Activated CD4-positive, alpha-beta memory T cell treated with anti-CD3 and anti-CD28 coated beads for 36 hours (primary cell): ENCODE data around the gene MDFIC. TPM values are rescaled to one million over a fixed set of nuclear protein-coding genes. Genes with fewer than 3 reads are reported as not detected.
A peak's percentile ranks its signal among the peaks of the same experiment; 100 is the strongest.
"Not testable (repeated sequence)": the region's sequence is repeated elsewhere in the genome, so short reads cannot be mapped to it uniquely, and the experiment has no call there.

Experiments used
- CTCF ChIA-PET: fragments of 350-600 bp; sonication (Branson Sonifier 250); formaldehyde crosslinking; loops from one replicate; lab custom pipeline; 2021; ENCODE audit warnings: antibody characterized with exemption, inconsistent platforms; lab: Charles Lee
- POLR2A ChIA-PET: fragments of 350-600 bp; sonication (Branson Sonifier 250); formaldehyde crosslinking; loops from one replicate; lab custom pipeline; 2021; ENCODE audit warnings: antibody characterized with exemption; lab: Charles Lee
- DNase-seq: peaks from one replicate; pipeline ENCODE4 v3.0.0-alpha.2; 2020
- H3K27ac Mint-ChIP-seq: one replicate; pipeline ENCODE4 v1.8.0; 2021; ENCODE audit warnings: mixed read lengths
- H3K27me3 Mint-ChIP-seq: one replicate; pipeline ENCODE4 v1.8.0; 2021; ENCODE audit warnings: mixed read lengths
- H3K36me3 Mint-ChIP-seq: one replicate; pipeline ENCODE4 v1.8.0; 2021; ENCODE audit warnings: mixed read lengths
- H3K4me1 Mint-ChIP-seq: one replicate; pipeline ENCODE4 v1.8.0; 2021; ENCODE audit warnings: low read depth, mixed read lengths
- H3K4me3 Mint-ChIP-seq: one replicate; pipeline ENCODE4 v1.8.0; 2021; ENCODE audit warnings: mild to moderate bottlenecking, mixed read lengths
- H3K9me3 Mint-ChIP-seq: one replicate; pipeline ENCODE4 v1.8.0; 2021; ENCODE audit warnings: mixed read lengths
- intact Hi-C: fragments of 100-400 bp; cut with micrococcal nuclease; formaldehyde crosslinking; loops from one replicate; pipeline ENCODE4 v1.15.1; 2023
- total RNA-seq, 2 experiments: library from RNA; stranded (reverse); gene quantifications; one replicate each; pipeline ENCODE4 v1.2.3, GENCODE V29; 2021

Gene MDFIC, protein sequence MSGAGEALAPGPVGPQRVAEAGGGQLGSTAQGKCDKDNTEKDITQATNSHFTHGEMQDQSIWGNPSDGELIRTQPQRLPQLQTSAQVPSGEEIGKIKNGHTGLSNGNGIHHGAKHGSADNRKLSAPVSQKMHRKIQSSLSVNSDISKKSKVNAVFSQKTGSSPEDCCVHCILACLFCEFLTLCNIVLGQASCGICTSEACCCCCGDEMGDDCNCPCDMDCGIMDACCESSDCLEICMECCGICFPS
- 10 to 100 TPM; 78.0 to 82.3 TPM for total RNA-seq

DNA sequence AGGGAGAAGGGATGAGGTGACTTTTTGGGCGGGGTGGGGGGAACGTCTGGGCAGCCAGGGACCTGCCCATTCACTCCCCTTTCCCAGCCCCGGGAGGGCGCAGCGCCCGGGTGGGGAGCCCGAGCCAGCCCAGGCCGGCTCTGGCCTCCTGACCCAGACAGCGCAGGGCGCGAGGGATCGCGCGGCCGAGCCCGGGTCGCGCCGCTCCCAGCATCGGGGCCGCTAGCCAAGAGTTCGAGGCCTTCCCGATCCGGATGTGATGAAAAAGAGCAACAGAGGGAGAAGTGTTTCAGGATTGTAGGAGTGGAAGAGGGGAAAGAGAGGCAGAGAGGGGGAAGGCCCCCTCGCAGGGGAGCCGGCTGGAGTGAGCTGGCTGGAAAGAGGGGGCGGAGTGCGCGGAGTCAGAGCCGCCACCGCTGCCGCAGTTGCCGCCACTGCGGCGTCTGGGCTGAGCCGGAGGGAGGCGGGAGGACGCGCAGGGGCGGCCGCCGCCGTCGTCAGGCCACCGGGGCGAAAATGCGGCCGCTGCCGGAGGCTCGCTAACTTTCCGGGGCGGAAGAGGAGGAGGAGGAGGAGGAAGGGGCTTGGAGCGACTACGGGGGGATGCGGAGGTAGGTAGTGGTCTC is at the start of gene MDFIC:
MDFIC (plus strand) TSS at position 69 of the 626 bp plus-strand sequence. CDS start 940 bp downstream, outside the sequence.
- peak; percentile 84 for DNase-seq
- peaks cover 63% of the 10 kb centered on the region for H3K4me1 Mint-ChIP-seq
- H3K9me3 Mint-ChIP-seq, result no peaks in the 10 kb centered on the region
- peaks cover 13% of the 10 kb centered on the region for H3K36me3 Mint-ChIP-seq
- no peaks in the 10 kb centered on the region for H3K27me3 Mint-ChIP-seq
- H3K27ac Mint-ChIP-seq, result peak within 1 kb of the TSS; percentile 93
- ChIA-PET POLR2A (interaction anchor here (1.0 to 5.1 kb wide), 6 partner anchors 10 to 120 kb away, joined by 3 to 26 read pairs (median 4); no protein-coding TSS in a partner anchor), CTCF (interaction anchor here (1.4 to 3.6 kb wide), 3 partner anchors 17 to 58 kb away, joined by 6 to 21 read pairs (median 6); no protein-coding TSS in a partner anchor)
- peak within 1 kb of the TSS; percentile 87 for H3K4me3 Mint-ChIP-seq
- intact Hi-C loops, result loop anchor here (2.0 to 10.0 kb wide), 4 partner anchors 57 to 1289 kb away; partner anchors contain the start of gene TES

DNA sequence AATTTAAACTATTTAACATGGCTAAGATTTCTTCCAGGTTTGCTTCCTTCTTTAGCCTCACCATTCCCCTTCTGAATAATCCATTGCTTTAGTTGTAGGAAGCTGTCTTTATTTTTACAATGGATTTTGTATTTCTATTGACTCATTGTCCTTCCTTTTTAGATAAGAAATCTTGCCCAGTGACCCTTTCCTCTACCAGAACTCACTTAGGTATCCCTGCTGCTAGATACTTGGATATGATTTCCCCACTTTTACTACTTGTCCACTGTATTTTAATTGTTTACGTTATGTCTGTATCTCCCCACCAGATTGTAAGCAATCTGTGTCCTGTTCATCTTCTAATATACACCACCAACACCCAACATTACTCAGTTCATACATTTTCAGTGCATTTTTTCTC is 47.7 kb upstream of the MDFIC start:
- no peaks in the 10 kb centered on the region for H3K4me1 Mint-ChIP-seq
- intact Hi-C loops, result no loop called here
- ChIA-PET POLR2A (no interaction called here), CTCF (no interaction called here)
- peaks cover 6% of the 10 kb centered on the region for H3K9me3 Mint-ChIP-seq
- no peak overlapping the region for H3K4me3 Mint-ChIP-seq
- H3K27me3 Mint-ChIP-seq, result no peaks in the 10 kb centered on the region
- H3K36me3 Mint-ChIP-seq, result peaks cover 1% of the 10 kb centered on the region
- DNase-seq, result no peak
- H3K27ac Mint-ChIP-seq, result no peak overlapping the region

DNA sequence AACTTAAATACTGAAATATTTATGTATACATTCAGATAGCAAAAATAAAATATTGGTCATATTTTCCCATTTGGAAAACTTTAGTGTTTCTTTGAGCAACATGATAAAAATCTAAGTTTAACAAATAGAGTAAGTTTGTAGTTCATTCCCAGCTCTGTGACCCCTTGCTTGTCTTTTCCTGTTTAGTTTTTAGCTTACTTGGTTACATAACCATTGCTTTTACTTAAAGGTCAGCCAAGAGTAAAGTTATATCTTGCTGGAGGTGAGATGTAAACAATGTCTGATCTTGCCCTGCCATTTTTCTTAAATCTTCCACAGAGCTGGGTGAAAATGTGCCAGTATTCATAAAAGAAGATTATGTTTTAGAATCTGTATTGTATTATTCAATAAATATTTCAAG is 46.7 kb upstream of the MDFIC start:
- POLR2A ChIA-PET, result no interaction called here
- H3K9me3 Mint-ChIP-seq, result peaks cover 8% of the 10 kb centered on the region
- CTCF ChIA-PET, result no interaction called here
- H3K4me3 Mint-ChIP-seq, result no peak overlapping the region
- intact Hi-C loops, result no loop called here
- no peak for DNase-seq
- no peaks in the 10 kb centered on the region for H3K4me1 Mint-ChIP-seq
- no peak overlapping the region for H3K27ac Mint-ChIP-seq
- no peaks in the 10 kb centered on the region for H3K27me3 Mint-ChIP-seq
- peaks cover 4% of the 10 kb centered on the region for H3K36me3 Mint-ChIP-seq

DNA sequence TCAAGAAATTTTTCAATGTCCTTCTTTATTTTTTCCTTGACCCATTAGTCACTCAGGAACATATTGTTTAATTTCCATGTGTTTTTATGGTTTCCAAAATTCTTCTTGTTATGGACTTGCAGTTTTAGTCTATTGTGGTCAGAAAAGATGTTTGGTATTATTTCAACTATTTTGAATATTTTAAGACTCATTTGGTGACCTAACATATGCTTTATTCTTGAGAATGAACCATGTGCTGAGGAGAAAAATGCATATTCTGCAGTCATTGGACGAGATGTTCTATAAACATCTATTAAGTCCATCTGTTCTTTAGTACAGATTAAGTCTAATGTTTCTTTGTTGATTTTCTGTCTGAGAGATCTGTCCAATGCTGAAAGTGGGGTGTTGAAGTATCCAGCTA is 42.3 kb upstream of the MDFIC start:
- DNase-seq, result no peak
- Mint-ChIP-seq H3K4me3 (no peak overlapping the region), H3K27me3 (no peaks in the 10 kb centered on the region), H3K4me1 (no peaks in the 10 kb centered on the region), H3K9me3 (peaks cover 15% of the 10 kb centered on the region), H3K36me3 (peaks cover 8% of the 10 kb centered on the region), H3K27ac (no peak overlapping the region)
- intact Hi-C loops, result no loop called here
- ChIA-PET POLR2A (no interaction called here), CTCF (no interaction called here)

DNA sequence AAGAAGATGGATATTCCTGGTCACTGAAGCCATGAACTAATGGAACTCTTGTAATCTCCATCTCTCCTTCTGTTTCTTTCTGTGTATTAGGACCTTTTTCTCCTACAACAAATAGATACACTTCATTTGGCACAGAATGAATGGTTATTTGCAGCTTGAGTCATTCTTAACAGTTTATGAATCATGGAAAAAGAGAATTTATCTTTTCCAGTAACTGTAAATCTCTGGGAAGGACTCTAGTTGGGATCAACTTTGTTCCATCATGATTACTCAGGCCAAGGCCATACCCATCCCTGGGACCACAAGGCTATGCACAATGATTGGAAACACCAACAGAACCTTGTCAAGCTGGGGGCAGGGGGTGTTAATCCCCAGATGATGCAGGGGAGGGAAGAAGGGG is 36.1 kb upstream of the MDFIC start:
- Mint-ChIP-seq H3K4me1 (peaks cover 29% of the 10 kb centered on the region), H3K27me3 (no peaks in the 10 kb centered on the region), H3K36me3 (no peaks in the 10 kb centered on the region), H3K27ac (no peak overlapping the region), H3K4me3 (no peak overlapping the region), H3K9me3 (peaks cover 2% of the 10 kb centered on the region)
- intact Hi-C loops, result loop anchor here (5.0 kb wide), 2 partner anchors 121 to 346 kb away; no protein-coding TSS in a partner anchor
- no peak for DNase-seq
- CTCF ChIA-PET, result interaction anchor here (2.0 kb wide), 1 partner anchor 20 kb away, joined by 6 read pairs; no protein-coding TSS in a partner anchor
- POLR2A ChIA-PET, result no interaction called here

DNA sequence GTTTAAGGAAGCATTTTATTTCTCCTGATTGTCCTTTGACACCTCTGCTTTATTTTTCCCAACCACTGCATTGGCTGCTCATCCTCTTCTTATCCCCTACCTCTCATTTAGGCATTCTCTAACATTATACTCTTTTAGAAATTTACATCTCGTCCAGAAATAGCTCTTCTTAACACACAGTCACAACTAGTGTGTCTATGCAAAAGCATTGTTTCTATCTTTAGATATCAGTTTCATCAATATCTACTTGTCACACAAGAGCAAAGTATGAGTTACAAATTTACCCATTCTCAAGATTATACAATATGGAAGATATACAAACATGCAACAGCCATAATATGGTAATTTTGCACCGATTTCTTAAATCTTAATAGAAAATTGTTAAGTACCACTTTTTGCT is 35.7 kb upstream of the MDFIC start:
- DNase-seq, result no peak
- Mint-ChIP-seq H3K36me3 (no peaks in the 10 kb centered on the region), H3K4me1 (peaks cover 29% of the 10 kb centered on the region), H3K4me3 (no peak overlapping the region), H3K9me3 (no peaks in the 10 kb centered on the region), H3K27ac (no peak overlapping the region), H3K27me3 (no peaks in the 10 kb centered on the region)
- CTCF ChIA-PET, result interaction anchor here (0.6 to 2.0 kb wide), 2 partner anchors 21 to 54 kb away, joined by 3 to 6 read pairs; no protein-coding TSS in a partner anchor
- POLR2A ChIA-PET, result no interaction called here
- intact Hi-C loops, result loop anchor here (5.0 kb wide), 2 partner anchors 121 to 346 kb away; no protein-coding TSS in a partner anchor

DNA sequence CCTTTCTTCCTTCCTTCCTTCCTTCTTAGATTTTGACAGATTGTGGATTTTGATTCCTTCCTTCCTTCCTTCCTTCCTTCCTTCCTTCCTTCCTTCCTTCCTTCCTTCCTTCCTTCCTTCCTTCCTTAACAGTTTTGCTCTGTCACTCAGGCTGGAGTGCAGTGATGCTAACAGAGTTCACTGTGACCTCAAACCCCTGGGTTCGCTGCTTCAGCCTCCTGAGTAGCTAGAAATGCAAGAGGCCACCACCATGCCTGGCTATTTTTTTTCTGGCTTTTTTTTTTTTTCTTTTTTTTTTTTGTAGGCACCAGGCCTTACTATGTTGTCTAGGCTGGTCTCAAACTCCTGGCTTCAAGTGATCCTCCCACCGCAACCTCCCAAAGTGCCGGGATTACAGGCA is 32.8 kb upstream of the MDFIC start:
- not testable (repeated sequence) for DNase-seq, H3K4me3 Mint-ChIP-seq, H3K36me3 Mint-ChIP-seq, H3K27me3 Mint-ChIP-seq, H3K9me3 Mint-ChIP-seq
- intact Hi-C loops, result loop anchor here (1.0 to 5.0 kb wide), 5 partner anchors 27 to 343 kb away; no protein-coding TSS in a partner anchor
- peaks cover 31% of the 10 kb centered on the region for H3K4me1 Mint-ChIP-seq
- H3K27ac Mint-ChIP-seq, result peak overlapping the region; percentile 83
- CTCF ChIA-PET, result interaction anchor here (1.1 kb wide), 1 partner anchor 24 kb away, joined by 7 read pairs; no protein-coding TSS in a partner anchor
- POLR2A ChIA-PET, result interaction anchor here (1.0 to 1.6 kb wide), 4 partner anchors 31 to 56 kb away, joined by 4 to 6 read pairs (median 4); no protein-coding TSS in a partner anchor

DNA sequence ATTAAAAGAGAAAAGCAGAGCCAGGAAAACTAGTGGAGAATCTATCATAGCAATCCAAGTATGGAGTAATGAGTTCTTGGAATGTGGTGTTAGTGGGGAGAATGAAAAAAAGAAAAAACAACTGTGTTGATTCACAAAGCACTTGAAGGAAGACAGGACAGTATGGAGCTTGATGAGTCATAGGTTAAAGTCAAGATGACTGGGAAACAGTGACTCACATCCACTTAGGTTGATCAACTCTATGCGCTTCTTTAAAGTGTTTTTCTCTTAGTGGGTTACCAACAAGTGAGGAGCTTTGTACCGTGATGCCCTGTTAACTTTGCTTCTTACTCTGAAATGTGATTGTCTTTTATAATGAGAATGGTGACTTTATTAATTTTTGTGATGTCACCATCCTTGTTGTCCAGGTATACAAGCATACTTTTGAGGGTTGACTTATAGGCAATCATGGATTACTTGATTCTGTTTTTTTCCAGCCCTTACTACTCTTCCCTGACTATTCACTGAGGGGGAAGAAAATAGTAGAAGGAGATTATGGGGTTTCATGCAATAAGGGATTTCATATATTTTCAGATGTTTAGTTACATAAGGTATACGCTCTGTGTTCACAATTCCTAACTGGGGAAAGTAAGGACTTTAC is 32.1 kb upstream of the MDFIC start:
- CTCF ChIA-PET, result interaction anchor here (1.1 kb wide), 1 partner anchor 24 kb away, joined by 7 read pairs; no protein-coding TSS in a partner anchor
- POLR2A ChIA-PET, result interaction anchor here (1.0 to 1.6 kb wide), 4 partner anchors 30 to 57 kb away, joined by 4 to 6 read pairs (median 4); no protein-coding TSS in a partner anchor
- Mint-ChIP-seq H3K27ac (peak overlapping the region; percentile 83), H3K36me3 (no peaks in the 10 kb centered on the region), H3K27me3 (no peaks in the 10 kb centered on the region), H3K4me3 (peak overlapping the region; percentile 10), H3K4me1 (peaks cover 31% of the 10 kb centered on the region), H3K9me3 (no peaks in the 10 kb centered on the region)
- DNase-seq, result no peak
- intact Hi-C loops, result loop anchor here (1.0 to 5.0 kb wide), 5 partner anchors 27 to 343 kb away; no protein-coding TSS in a partner anchor

DNA sequence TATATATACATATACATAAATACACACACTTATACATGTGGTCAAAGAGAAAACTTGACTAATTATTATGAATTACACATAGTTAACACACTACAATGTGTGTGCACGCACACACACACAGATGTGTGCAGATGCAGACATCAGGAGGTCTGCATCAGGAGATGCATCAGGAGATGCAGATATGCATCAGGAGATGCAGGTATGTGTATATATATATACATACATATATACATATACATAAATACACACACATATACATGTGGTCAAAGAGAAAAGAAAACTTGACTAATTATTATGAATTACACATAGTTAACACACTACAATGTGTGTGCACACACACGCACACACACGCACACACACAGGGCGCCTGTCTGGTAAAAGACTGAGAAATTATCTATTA is 31.3 kb upstream of the MDFIC start:
- H3K27ac Mint-ChIP-seq, result no peak overlapping the region
- H3K27me3 Mint-ChIP-seq, result no peaks in the 10 kb centered on the region
- CTCF ChIA-PET, result no interaction called here
- H3K4me3 Mint-ChIP-seq, result no peak overlapping the region
- H3K4me1 Mint-ChIP-seq, result peaks cover 30% of the 10 kb centered on the region
- intact Hi-C loops, result no loop called here
- no peaks in the 10 kb centered on the region for H3K36me3 Mint-ChIP-seq
- POLR2A ChIA-PET, result interaction anchor here (0.9 kb wide), 1 partner anchor 32 kb away, joined by 3 read pairs; no protein-coding TSS in a partner anchor
- DNase-seq, result no peak
- no peaks in the 10 kb centered on the region for H3K9me3 Mint-ChIP-seq

DNA sequence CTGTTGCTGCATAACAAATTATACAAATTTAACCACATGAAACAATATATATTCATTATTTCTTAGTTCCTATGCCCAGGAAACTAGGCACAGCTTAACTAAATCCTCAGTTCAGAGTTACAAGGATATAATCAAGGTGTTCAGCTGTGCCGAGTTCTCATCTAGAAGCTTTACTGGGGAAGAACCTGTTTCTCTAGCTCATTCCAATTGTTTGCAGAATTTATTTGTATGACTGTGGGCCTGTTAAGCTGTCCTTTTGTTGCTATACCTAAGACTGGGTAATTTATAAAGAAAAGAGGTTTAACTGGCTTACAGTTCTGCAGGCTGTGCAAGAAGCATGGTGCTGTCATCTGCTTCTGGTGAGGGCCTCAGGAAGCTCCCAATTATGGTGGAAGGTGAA is 21.8 kb upstream of the MDFIC start:
- no peak overlapping the region for H3K4me3 Mint-ChIP-seq
- H3K27ac Mint-ChIP-seq, result no peak overlapping the region
- no peak for DNase-seq
- H3K27me3 Mint-ChIP-seq, result no peaks in the 10 kb centered on the region
- no peaks in the 10 kb centered on the region for H3K4me1 Mint-ChIP-seq
- no peaks in the 10 kb centered on the region for H3K9me3 Mint-ChIP-seq
- intact Hi-C loops, result no loop called here
- H3K36me3 Mint-ChIP-seq, result no peaks in the 10 kb centered on the region
- ChIA-PET POLR2A (interaction anchor here (0.6 kb wide), 1 partner anchor 15 kb away, joined by 3 read pairs; no protein-coding TSS in a partner anchor), CTCF (interaction anchor here (0.6 kb wide), 1 partner anchor 265 kb away, joined by 3 read pairs; no protein-coding TSS in a partner anchor)

DNA sequence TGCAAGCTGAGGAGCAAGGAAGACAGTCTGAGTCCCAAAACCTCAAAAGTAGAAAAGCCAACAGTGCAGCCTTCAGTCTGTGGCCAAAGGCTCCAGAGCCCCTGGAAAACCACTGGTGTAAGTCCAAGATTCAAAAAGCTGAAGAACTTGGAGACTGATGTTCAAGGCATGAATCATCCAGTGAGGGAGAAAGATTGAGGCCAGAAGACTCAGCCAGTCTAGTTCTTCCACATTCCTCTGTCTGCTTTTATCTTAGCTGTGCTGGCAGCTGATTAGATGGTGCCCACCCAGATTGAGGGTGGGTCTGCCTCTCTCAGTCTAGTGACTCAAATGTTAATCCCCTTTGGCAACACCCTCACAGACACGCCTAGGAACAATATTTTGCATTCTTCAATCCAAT is 20.1 kb upstream of the MDFIC start:
- Mint-ChIP-seq H3K27me3 (no peaks in the 10 kb centered on the region), H3K36me3 (no peaks in the 10 kb centered on the region), H3K4me3 (no peak overlapping the region), H3K27ac (no peak overlapping the region), H3K4me1 (no peaks in the 10 kb centered on the region), H3K9me3 (no peaks in the 10 kb centered on the region)
- ChIA-PET POLR2A (no interaction called here), CTCF (no interaction called here)
- no peak for DNase-seq
- intact Hi-C loops, result no loop called here
